Measurements from ENCODE around the gene KCNMB1. TPM values are rescaled to one million over a fixed set of nuclear protein-coding genes. Genes with fewer than 3 reads are reported as not detected.

Gene KCNMB1
- total RNA-seq, 1 donor from 2014 or later, result 0.14 TPM

DNA sequence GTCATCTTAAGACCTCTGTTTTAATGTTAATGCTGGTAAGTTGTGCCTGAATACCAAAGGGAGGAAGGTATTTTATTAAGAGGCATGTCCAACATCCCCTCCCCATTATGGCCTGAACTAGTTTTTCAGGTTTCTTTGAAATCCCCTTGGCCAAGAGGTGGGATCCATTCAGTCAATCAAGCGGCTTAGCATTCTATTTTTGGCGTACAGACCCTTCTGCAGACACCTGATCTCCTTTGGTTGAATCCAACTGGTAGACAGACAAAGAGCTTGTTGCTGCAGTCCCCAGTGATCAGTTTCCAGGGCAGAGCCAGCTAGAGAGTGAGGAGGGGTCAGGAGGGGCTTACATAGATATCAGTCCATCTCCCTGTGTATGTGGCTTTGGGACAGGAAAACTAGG, 7.9 kb upstream of the KCNMB1 start:
- Mint-ChIP-seq H3K36me3 (ENCODE audit: low read depth, unreplicated experiment) (no peaks in the 10 kb centered on the region), H3K4me1 (ENCODE audit: low read depth, unreplicated experiment) (peaks cover 2% of the 10 kb centered on the region), H3K9me3 (ENCODE audit: unreplicated experiment) (peaks cover 2% of the 10 kb centered on the region), H3K27me3 (ENCODE audit: low read depth, unreplicated experiment) (peaks cover 20% of the 10 kb centered on the region), H3K27ac (ENCODE audit: unreplicated experiment) (no peak overlapping the region), H3K4me3 (ENCODE audit: unreplicated experiment) (no peak overlapping the region)
- FAIRE-seq, result no peak
- Histone ChIP-seq H4K20me1 (ENCODE audit: insufficient read depth, low read length) (no peaks in the 10 kb centered on the region), H3K36me3 (ENCODE audit: insufficient read depth, low read length) (no peaks in the 10 kb centered on the region), H3K4me1 (ENCODE audit: insufficient read depth, low read length) (no peaks in the 10 kb centered on the region), H3K9ac (ENCODE audit: low read length) (no peak overlapping the region), H3K79me2 (ENCODE audit: insufficient read depth, low read length) (no peaks in the 10 kb centered on the region), H2AFZ (ENCODE audit: low read depth, low read length) (no peak overlapping the region), H3K27ac (ENCODE audit: low read depth, low read length) (no peak overlapping the region), H3K4me2 (ENCODE audit: low read length) (no peak overlapping the region), H3K9me3 (ENCODE audit: insufficient read depth, low read depth, low read length) (no peaks in the 10 kb centered on the region), H3K4me3 (ENCODE audit: insufficient read depth, low read depth, low read length) (no peak overlapping the region), H3K27me3 (ENCODE audit: insufficient read depth, low read length) (peaks cover 9% of the 10 kb centered on the region)
- TF ChIP-seq, protein P1, sequence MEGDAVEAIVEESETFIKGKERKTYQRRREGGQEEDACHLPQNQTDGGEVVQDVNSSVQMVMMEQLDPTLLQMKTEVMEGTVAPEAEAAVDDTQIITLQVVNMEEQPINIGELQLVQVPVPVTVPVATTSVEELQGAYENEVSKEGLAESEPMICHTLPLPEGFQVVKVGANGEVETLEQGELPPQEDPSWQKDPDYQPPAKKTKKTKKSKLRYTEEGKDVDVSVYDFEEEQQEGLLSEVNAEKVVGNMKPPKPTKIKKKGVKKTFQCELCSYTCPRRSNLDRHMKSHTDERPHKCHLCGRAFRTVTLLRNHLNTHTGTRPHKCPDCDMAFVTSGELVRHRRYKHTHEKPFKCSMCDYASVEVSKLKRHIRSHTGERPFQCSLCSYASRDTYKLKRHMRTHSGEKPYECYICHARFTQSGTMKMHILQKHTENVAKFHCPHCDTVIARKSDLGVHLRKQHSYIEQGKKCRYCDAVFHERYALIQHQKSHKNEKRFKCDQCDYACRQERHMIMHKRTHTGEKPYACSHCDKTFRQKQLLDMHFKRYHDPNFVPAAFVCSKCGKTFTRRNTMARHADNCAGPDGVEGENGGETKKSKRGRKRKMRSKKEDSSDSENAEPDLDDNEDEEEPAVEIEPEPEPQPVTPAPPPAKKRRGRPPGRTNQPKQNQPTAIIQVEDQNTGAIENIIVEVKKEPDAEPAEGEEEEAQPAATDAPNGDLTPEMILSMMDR (IDR thresholded peaks at IDR 0.05; ENCODE audit: insufficient read depth, low read depth, low read length), result no peak
- no peak for TF ChIP-seq EZH2 (IDR thresholded peaks at IDR 0.05; ENCODE audit: insufficient read depth, low read length)
- DNase-seq (ENCODE audit: low read depth), result no peak

DNA sequence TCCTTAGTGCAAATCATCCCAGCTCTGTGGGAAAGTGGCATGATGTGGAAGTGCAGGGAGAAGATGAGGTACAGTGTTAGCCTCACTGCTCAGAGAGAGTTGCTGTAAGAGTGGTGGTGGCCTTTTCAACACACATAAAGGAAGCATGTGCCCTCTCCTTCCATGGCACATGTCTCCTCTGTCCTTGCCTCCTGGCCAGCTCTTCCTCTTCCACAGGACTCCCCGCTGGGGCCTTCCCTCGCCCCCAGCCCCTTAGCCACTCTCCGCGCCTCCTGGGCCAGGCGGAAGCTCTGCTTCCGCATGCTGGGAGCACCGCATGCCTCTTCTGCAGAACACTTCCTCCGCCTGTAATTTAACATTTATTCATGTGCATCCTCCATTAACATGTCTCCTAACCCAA, 4.8 kb upstream of the KCNMB1 start:
- no peaks in the 10 kb centered on the region for H3K36me3 ChIP-seq (ENCODE audit: insufficient read depth, low read length)
- H3K9ac ChIP-seq (ENCODE audit: low read length), result no peak overlapping the region
- no peak overlapping the region for H3K27ac Mint-ChIP-seq (ENCODE audit: unreplicated experiment)
- TF ChIP-seq, protein P1 (IDR thresholded peaks at IDR 0.05; ENCODE audit: insufficient read depth, low read depth, low read length), result no peak
- TF ChIP-seq EZH2 (IDR thresholded peaks at IDR 0.05; ENCODE audit: insufficient read depth, low read length), result no peak
- H4K20me1 ChIP-seq (ENCODE audit: insufficient read depth, low read length), result no peaks in the 10 kb centered on the region
- FAIRE-seq, result no peak
- H3K27ac ChIP-seq (ENCODE audit: low read depth, low read length), result no peak overlapping the region
- no peaks in the 10 kb centered on the region for H3K36me3 Mint-ChIP-seq (ENCODE audit: low read depth, unreplicated experiment)
- H3K9me3 ChIP-seq (ENCODE audit: insufficient read depth, low read depth, low read length), result no peaks in the 10 kb centered on the region
- peaks cover 25% of the 10 kb centered on the region for H3K27me3 Mint-ChIP-seq (ENCODE audit: low read depth, unreplicated experiment)
- no peak overlapping the region for H3K4me2 ChIP-seq (ENCODE audit: low read length)
- no peaks in the 10 kb centered on the region for H3K79me2 ChIP-seq (ENCODE audit: insufficient read depth, low read length)
- no peak overlapping the region for H2AFZ ChIP-seq (ENCODE audit: low read depth, low read length)
- H3K4me3 ChIP-seq (ENCODE audit: insufficient read depth, low read depth, low read length), result no peak overlapping the region
- H3K4me3 Mint-ChIP-seq (ENCODE audit: unreplicated experiment), result no peak overlapping the region
- H3K4me1 ChIP-seq (ENCODE audit: insufficient read depth, low read length), result no peaks in the 10 kb centered on the region
- H3K9me3 Mint-ChIP-seq (ENCODE audit: unreplicated experiment), result no peaks in the 10 kb centered on the region
- DNase-seq (ENCODE audit: low read depth), result no peak
- peaks cover 2% of the 10 kb centered on the region for H3K4me1 Mint-ChIP-seq (ENCODE audit: low read depth, unreplicated experiment)
- H3K27me3 ChIP-seq (ENCODE audit: insufficient read depth, low read length), result peaks cover 9% of the 10 kb centered on the region

DNA sequence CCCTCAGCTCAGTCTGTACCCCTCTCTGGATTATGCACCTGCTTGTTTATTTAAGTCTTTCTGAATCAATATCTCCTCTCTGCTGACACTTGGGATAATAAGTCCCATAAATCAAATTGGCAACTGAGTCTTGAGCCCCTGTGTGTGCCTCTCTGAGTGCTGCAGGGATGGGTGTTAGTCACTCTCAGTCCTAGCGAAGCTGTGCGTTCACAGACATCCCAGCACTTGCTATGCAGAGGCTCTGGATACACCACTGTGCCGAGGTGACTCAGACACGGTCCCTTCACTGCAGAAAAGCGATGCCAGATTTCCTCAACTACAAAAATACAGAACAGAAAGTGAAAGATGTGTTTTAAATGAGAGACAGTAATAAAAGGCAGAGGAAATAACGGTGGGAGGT, 4.1 kb upstream of the KCNMB1 start:
- no peak for DNase-seq (ENCODE audit: low read depth)
- H3K27me3 Mint-ChIP-seq (ENCODE audit: low read depth, unreplicated experiment), result peaks cover 28% of the 10 kb centered on the region
- no peak overlapping the region for H3K27ac ChIP-seq (ENCODE audit: low read depth, low read length)
- TF ChIP-seq, protein P1 (IDR thresholded peaks at IDR 0.05; ENCODE audit: insufficient read depth, low read depth, low read length), result no peak
- TF ChIP-seq EZH2 (IDR thresholded peaks at IDR 0.05; ENCODE audit: insufficient read depth, low read length), result no peak
- H3K27me3 ChIP-seq (ENCODE audit: insufficient read depth, low read length), result peaks cover 13% of the 10 kb centered on the region
- H3K9ac ChIP-seq (ENCODE audit: low read length), result no peak overlapping the region
- no peaks in the 10 kb centered on the region for H3K9me3 ChIP-seq (ENCODE audit: insufficient read depth, low read depth, low read length)
- no peaks in the 10 kb centered on the region for H3K36me3 Mint-ChIP-seq (ENCODE audit: low read depth, unreplicated experiment)
- H3K9me3 Mint-ChIP-seq (ENCODE audit: unreplicated experiment), result no peaks in the 10 kb centered on the region
- no peak overlapping the region for H3K4me3 ChIP-seq (ENCODE audit: insufficient read depth, low read depth, low read length)
- no peaks in the 10 kb centered on the region for H3K36me3 ChIP-seq (ENCODE audit: insufficient read depth, low read length)
- H3K4me3 Mint-ChIP-seq (ENCODE audit: unreplicated experiment), result no peak overlapping the region
- no peak overlapping the region for H2AFZ ChIP-seq (ENCODE audit: low read depth, low read length)
- H3K4me1 ChIP-seq (ENCODE audit: insufficient read depth, low read length), result no peaks in the 10 kb centered on the region
- FAIRE-seq, result no peak
- H3K4me1 Mint-ChIP-seq (ENCODE audit: low read depth, unreplicated experiment), result peaks cover 2% of the 10 kb centered on the region
- no peaks in the 10 kb centered on the region for H4K20me1 ChIP-seq (ENCODE audit: insufficient read depth, low read length)
- no peak overlapping the region for H3K27ac Mint-ChIP-seq (ENCODE audit: unreplicated experiment)
- H3K79me2 ChIP-seq (ENCODE audit: insufficient read depth, low read length), result no peaks in the 10 kb centered on the region
- no peak overlapping the region for H3K4me2 ChIP-seq (ENCODE audit: low read length)

All from astrocyte (in vitro differentiated cells and primary cell).